HepG2 (cell line): ENCODE results near the gene ANGPTL2. TPM values are rescaled to one million over a fixed set of nuclear protein-coding genes. Genes with fewer than 3 reads are reported as not detected.

ENCODE experiments used
- ATAC-seq: fragments of 200-7000 bp; cut with Tn5 transposase; 3 replicates; pipeline ENCODE4 v1.9.1; 2020; ENCODE audit warnings: mild to moderate bottlenecking, moderate library complexity
- BruUV-seq: library from RNA; stranded (reverse); fragments of 400-500 nt; replicated peaks from 2 replicates; lab custom pipeline; 2021; lab: Mats Ljungman, UMichigan
- CTCF ChIA-PET: fragments of 300-600 bp; formaldehyde crosslinking; extraction: SDS; loops from one replicate; lab custom pipeline; 2021; ENCODE audit warnings: low total read pairs, inconsistent platforms, low intra/inter-chr PET ratio; lab: Yijun Ruan, JAX
- POLR2A ChIA-PET: fragments of 350-600 bp; sonication (Branson Sonifier 250); formaldehyde crosslinking; loops from one replicate; lab custom pipeline; 2020; ENCODE audit warnings: antibody characterized with exemption, inconsistent platforms; lab: Yijun Ruan, JAX
- DNase-seq: peaks from one replicate; pipeline ENCODE4 v3.0.0-alpha.2; 2015; ENCODE audit warnings: low spot score
- FAIRE-seq: peaks from 3 replicates; lab custom pipeline; 2011; peaks lifted over from hg19 to GRCh38; lab: Jason Lieb, UNC
- H2AFZ ChIP-seq: one replicate; pipeline ENCODE4 v1.6.1; 2011; ENCODE audit warnings: low read length, inconsistent platforms
- H3K27ac ChIP-seq: fragments of 300-600 bp; 3 replicates; pipeline ENCODE4 v1.8.0; 2011; ENCODE audit warnings: mixed run types, mild to moderate bottlenecking, mixed read lengths, low read length, inconsistent platforms; ENCODE audit not compliant: insufficient read depth; ENCODE audit errors: extremely low read length
- H3K27me3 ChIP-seq, 2 experiments: fragments of 200-600 bp in 1 of 2; 2 replicates in 1 of 2; 3 replicates in 1 of 2; pipeline versions ENCODE4 v1.6.0 to v1.8.0; 2011; ENCODE audit warnings: low read length in 2 of 2, mild to moderate bottlenecking in 2 of 2, moderate library complexity in 2 of 2, inconsistent platforms in 1 of 2; ENCODE audit not compliant: insufficient read depth in 2 of 2, control insufficient read depth in 1 of 2
- H3K36me3 ChIP-seq, 2 experiments: fragments of 200-600 bp in 1 of 2; replicated peaks in 1 of 2; 2 replicates in 1 of 2; 3 replicates in 1 of 2; pipeline versions ENCODE4 v1.5.1 to v1.8.0; 2011; ENCODE audit warnings: low read length in 2 of 2, inconsistent platforms in 1 of 2; ENCODE audit not compliant: insufficient read depth in 2 of 2, control insufficient read depth in 1 of 2
- H3K4me1 ChIP-seq: 2 replicates; pipeline ENCODE4 v1.5.1; 2012; ENCODE audit warnings: low read length, inconsistent platforms; ENCODE audit not compliant: insufficient read depth
- H3K4me2 ChIP-seq: 2 replicates; pipeline ENCODE4 v1.6.0; 2011; ENCODE audit warnings: low read depth, low read length, inconsistent platforms
- H3K4me3 ChIP-seq, 3 experiments: fragments of 200-600 bp in 1 of 3; sonication (generic), shearing (Covaris generic) in 1 of 3; replicated peaks in 1 of 3; 2 replicates each; pipeline ENCODE4 v1.5.1; 2011 to 2016; ENCODE audit warnings: low read length in 3 of 3, inconsistent platforms in 2 of 3, low read depth in 2 of 3, mild to moderate bottlenecking in 2 of 3, control low read depth in 1 of 3, mixed read lengths in 1 of 3; ENCODE audit not compliant: insufficient read depth in 1 of 3
- H3K79me2 ChIP-seq: one replicate; pipeline ENCODE4 v1.6.1; 2011; ENCODE audit warnings: low read length, inconsistent platforms; ENCODE audit not compliant: insufficient read depth
- H3K9ac ChIP-seq: 2 replicates; pipeline ENCODE4 v1.6.0; 2011; ENCODE audit warnings: mild to moderate bottlenecking, low read depth, low read length, inconsistent platforms; ENCODE audit not compliant: insufficient read depth
- H3K9me3 ChIP-seq: 2 replicates; pipeline ENCODE4 v1.5.1; 2012; ENCODE audit warnings: mild to moderate bottlenecking, low read length
- H4K20me1 ChIP-seq: 2 replicates; pipeline ENCODE4 v1.6.0; 2011; ENCODE audit warnings: inconsistent platforms, mild to moderate bottlenecking, low read length, moderate library complexity; ENCODE audit not compliant: insufficient read depth
- ERF ChIP-seq: IDR thresholded peaks from 2 replicates; pipeline ENCODE4 v1.6.1; 2018; ENCODE audit warnings: missing biosample characterization, missing genetic modification reagents
- FOXO4 ChIP-seq: sonication (generic); formaldehyde crosslinking; conservative IDR thresholded peaks from 2 replicates; pipeline ENCODE4 v1.8.1; 2023; ENCODE audit warnings: missing genetic modification reagents
- FOXP4 ChIP-seq: sonication (generic); formaldehyde crosslinking; IDR thresholded peaks from 2 replicates; pipeline ENCODE4 v1.4.0; 2020; ENCODE audit warnings: missing genetic modification reagents
- HNF4A ChIP-seq: sonication (generic); formaldehyde crosslinking; IDR thresholded peaks from 2 replicates; pipeline ENCODE4 v1.4.0; 2020; ENCODE audit warnings: missing genetic modification reagents
- KDM6A ChIP-seq: IDR thresholded peaks from 2 replicates; pipeline ENCODE4 v1.6.1; 2016; ENCODE audit warnings: low read depth
- MNT ChIP-seq: fragments of 450-650 bp; IDR thresholded peaks from 2 replicates; pipeline ENCODE4 v1.6.1; 2016
- NCOA2 ChIP-seq: sonication (generic); formaldehyde crosslinking; IDR thresholded peaks from 2 replicates; pipeline ENCODE4 v1.8.0; 2022; ENCODE audit warnings: inconsistent platforms
- PRMT3 ChIP-seq: sonication (generic); formaldehyde crosslinking; IDR thresholded peaks from 2 replicates; pipeline ENCODE4 v1.8.1; 2022; ENCODE audit warnings: low read depth, mild to moderate bottlenecking, moderate library complexity, missing genetic modification reagents, borderline replicate concordance
- TCF7 ChIP-seq: sonication (generic); IDR thresholded peaks from 2 replicates; pipeline ENCODE4 v1.6.1; 2016; ENCODE audit warnings: antibody characterized with exemption, low read depth
- THRA ChIP-seq: sonication (generic); formaldehyde crosslinking; IDR thresholded peaks from 2 replicates; pipeline ENCODE4 v1.4.0; 2020; ENCODE audit warnings: missing genetic modification reagents, borderline replicate concordance
- ZBTB42 ChIP-seq: sonication (generic); formaldehyde crosslinking; IDR thresholded peaks from 2 replicates; pipeline ENCODE4 v1.5.0; 2020; ENCODE audit warnings: mild to moderate bottlenecking, missing genetic modification reagents
- ZNF816 ChIP-seq: sonication (generic); formaldehyde crosslinking; IDR thresholded peaks from 2 replicates; pipeline ENCODE4 v1.8.0; 2022; ENCODE audit warnings: missing genetic modification reagents, mild to moderate bottlenecking, borderline replicate concordance
- ZNF850 ChIP-seq: sonication (generic); formaldehyde crosslinking; conservative IDR thresholded peaks from 2 replicates; pipeline ENCODE4 v1.9.0; 2021; ENCODE audit warnings: mild to moderate bottlenecking, missing genetic modification reagents
- ZSCAN25 ChIP-seq: sonication (generic); formaldehyde crosslinking; IDR thresholded peaks from 2 replicates; pipeline ENCODE4 v1.8.0; 2022; ENCODE audit warnings: mild to moderate bottlenecking, missing genetic modification reagents
- WGBS: methylation state at CpG from one replicate; pipeline ENCODE4 v1.1.6; 2017; ENCODE audit warnings: low lambda C conversion rate; 5-methylcytosine and 5-hydroxymethylcytosine counted together
- in situ Hi-C: cut with HindIII; loops from 2 replicates; pipeline ENCODE4 v1.10.0; 2017; ENCODE audit warnings: low pct_unique_long_range_greater_than_20kb; ENCODE audit not compliant: extremely low pct_ligation_motif_present
- intact Hi-C: fragments of 100-400 bp; cut with micrococcal nuclease; formaldehyde crosslinking; loops from one replicate; pipeline ENCODE4 v1.10.0; 2022; ENCODE audit not compliant: unreplicated experiment
- polyA plus RNA-seq, 8 experiments: library from polyadenylated mRNA; depleted of rRNA in 3 of 8; stranded (reverse) in 7 of 8; unstranded in 1 of 8; fragments of >200 nt; fragmentation: Illumina TruSeq in 4 of 8; extraction: Trizol in 4 of 8; gene quantifications; 2 replicates each; pipeline versions ENCODE4 v1.2.1 to v1.2.3, GENCODE V29; 2011 to 2016; ENCODE audit warnings: low read depth in 4 of 8, missing spikeins in 1 of 8, mixed read lengths in 1 of 8; ENCODE audit not compliant: insufficient read depth in 1 of 8
- total RNA-seq, 5 experiments: library from RNA; depleted of rRNA; stranded (reverse); fragments of >200 nt; fragmentation: Illumina TruSeq; extraction: Trizol; gene quantifications; 2 replicates each; pipeline ENCODE4 v1.2.3, GENCODE V29; 2016; ENCODE audit warnings: low read depth in 1 of 5

Gene ANGPTL2
- total and polyA plus RNA-seq, 2 of the 13 experiments (the other 11 are each of a cell fraction or from before 2014, with no cell fraction given), result 0.91 to 21.0 TPM

GRCh38 chr9:127047971-127048370 is 74.5 kb downstream of the ANGPTL2 start:
- no peaks in the 10 kb centered on the region for H3K9me3 ChIP-seq
- no peaks in the 10 kb centered on the region for H3K79me2 ChIP-seq
- FAIRE-seq (no peak), DNase-seq (no peak), ATAC-seq (no peak)
- no peak overlapping the region for H3K27ac ChIP-seq
- ChIA-PET POLR2A (no interaction called here), CTCF (no interaction called here)
- H3K4me2 ChIP-seq, result no peak overlapping the region
- H3K9ac ChIP-seq, result no peak overlapping the region
- H2AFZ ChIP-seq, result no peak overlapping the region
- H3K4me1 ChIP-seq, result no peaks in the 10 kb centered on the region
- 88% methylated on average over 3 of the region's 3 CpGs for WGBS
- TF ChIP-seq MNT, result no peak
- no peak for TF ChIP-seq HNF4A
- no peak for TF ChIP-seq ZNF850
- TF ChIP-seq NCOA2 (CRISPR knock-in tag), result no peak
- no peak for TF ChIP-seq KDM6A
- TF ChIP-seq TCF7, result no peak
- no peak for TF ChIP-seq FOXP4 (CRISPR knock-in tag)
- TF ChIP-seq ZNF816 (CRISPR knock-in tag), result no peak
- TF ChIP-seq ERF (CRISPR knock-in tag), result no peak
- TF ChIP-seq THRA, result no peak
- TF ChIP-seq FOXO4 (CRISPR knock-in tag), result no peak
- TF ChIP-seq ZBTB42 (CRISPR knock-in tag), result no peak
- TF ChIP-seq PRMT3 (CRISPR knock-in tag), result no peak
- TF ChIP-seq ZSCAN25 (CRISPR knock-in tag), result no peak
- H3K4me3 ChIP-seq, result no peak overlapping the region
- in situ Hi-C loops, result no loop called here
- no TSS peak for BruUV-seq
- intact Hi-C loops, result no loop called here
- H3K36me3 ChIP-seq, result no peaks in the 10 kb centered on the region
- H4K20me1 ChIP-seq, result no peaks in the 10 kb centered on the region
- H3K27me3 ChIP-seq, result no peaks in the 10 kb centered on the region
